ENCODE results near the gene VPS13A. TPM values are rescaled to one million over a fixed set of nuclear protein-coding genes. Genes with fewer than 3 reads are reported as not detected.
"Not testable (repeated sequence)": the region's sequence is repeated elsewhere in the genome, so short reads cannot be mapped to it uniquely, and the experiment has no call there.

The VPS13A gene
- total RNA-seq, 4 donors from 2014 or later, result 20.4 to 33.5 (median 30.4) TPM

- TF ChIP-seq CTCF (IDR thresholded peaks at IDR 0.05), result no peak
- ATAC-seq (ENCODE audit: low FRiP score), result no peak
- no peak for DNase-seq (ENCODE audit: low spot score)
These were observed 208.9 kb downstream of the VPS13A start for GRCh38 chr9:77386187-77386586.

- ATAC-seq (ENCODE audit: low FRiP score) (no peak), DNase-seq (ENCODE audit: low spot score) (no peak)
- no peak for TF ChIP-seq CTCF (IDR thresholded peaks at IDR 0.05)
These were observed 214.5 kb downstream of the VPS13A start for GRCh38 chr9:77391834-77392233.

GRCh38 chr9:77392328-77392727 lies 215.0 kb downstream of the VPS13A start:
- no peak for TF ChIP-seq CTCF (IDR thresholded peaks at IDR 0.05)

GRCh38 chr9:77398581-77398980 lies 221.2 kb downstream of the VPS13A start:
- ATAC-seq (ENCODE audit: low FRiP score); DNase-seq (ENCODE audit: low spot score): not testable (repeated sequence)

More at GRCh38 chr9:77392328-77392727, 215.0 kb downstream of the VPS13A start:
- DNase-seq (ENCODE audit: low spot score), result no peak
- ATAC-seq (ENCODE audit: low FRiP score), result no peak

- DNase-seq (ENCODE audit: low spot score) (no peak), ATAC-seq (ENCODE audit: low FRiP score) (no peak)
- TF ChIP-seq CTCF (IDR thresholded peaks at IDR 0.05), result no peak
These were observed 222.6 kb downstream of the VPS13A start for GRCh38 chr9:77399964-77400363.

DNA sequence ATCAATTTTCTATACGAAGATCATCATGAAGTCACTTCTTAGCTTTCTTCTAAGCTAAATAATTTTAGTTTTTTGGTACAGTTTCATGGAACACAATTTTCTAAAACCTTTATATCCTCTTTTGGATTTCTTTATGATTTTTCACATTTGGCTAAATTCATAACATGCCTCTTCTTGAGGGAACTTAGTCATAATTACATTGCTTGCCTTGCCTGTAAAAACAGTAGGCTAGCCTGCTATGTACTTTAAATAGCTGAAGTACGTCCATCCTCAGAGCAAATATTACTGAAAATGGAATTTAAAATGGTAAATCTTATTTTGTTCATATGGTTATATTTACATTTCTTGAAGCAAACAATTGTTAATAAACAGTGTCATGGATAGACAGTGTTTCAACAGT lies 225.0 kb downstream of the VPS13A start:
- no peak for TF ChIP-seq CTCF (IDR thresholded peaks at IDR 0.05)
- DNase-seq (ENCODE audit: low spot score), result no peak
- ATAC-seq (ENCODE audit: low FRiP score), result no peak

GRCh38 chr9:77403239-77403638 lies 225.9 kb downstream of the VPS13A start:
- no peak for TF ChIP-seq CTCF (IDR thresholded peaks at IDR 0.05)
- DNase-seq (ENCODE audit: low spot score) (no peak), ATAC-seq (ENCODE audit: low FRiP score) (no peak)

- not testable (repeated sequence) for DNase-seq (ENCODE audit: low spot score); ATAC-seq (ENCODE audit: low FRiP score)
These were observed 231.2 kb downstream of the VPS13A start for GRCh38 chr9:77408521-77408920.

Data from omental fat pad (tissue), 4 donors.